H1 (cell line): Measurements from ENCODE around the gene PCDHB16. TPM values are rescaled to one million over a fixed set of nuclear protein-coding genes. Genes with fewer than 3 reads are reported as not detected.

Experiments
- CTCF ChIA-PET: fragments of 300-600 bp; sonication (Branson Sonifier 250); formaldehyde crosslinking; loops from one replicate; lab custom pipeline; 2021; ENCODE audit not compliant: partially characterized antibody; lab: Charles Lee
- POLR2A ChIA-PET: fragments of 300-600 bp; sonication (Branson Sonifier 250); formaldehyde crosslinking; loops from one replicate; lab custom pipeline; 2021; ENCODE audit warnings: inconsistent platforms; ENCODE audit not compliant: partially characterized antibody; lab: Charles Lee
- DNase-seq, 2 experiments: peaks; one replicate each; pipeline versions ENCODE4 v3.0.0 to v3.0.0-alpha.2; 2010 to 2022; ENCODE audit warnings: low spot score in 2 of 2, low read depth in 1 of 2, mixed read lengths in 1 of 2
- FAIRE-seq: peaks from 2 replicates; lab custom pipeline; 2011; peaks lifted over from hg19 to GRCh38; lab: Jason Lieb, UNC
- H2AFZ ChIP-seq: 2 replicates; pipeline ENCODE4 v1.8.1; 2012; ENCODE audit warnings: low read length, inconsistent platforms
- H2AK5ac ChIP-seq: 2 replicates; pipeline ENCODE4 v1.6.1; 2013; ENCODE audit warnings: low read depth, low read length
- H2BK120ac ChIP-seq: replicated peaks from 2 replicates; pipeline ENCODE3; 2013; ENCODE audit warnings: low read depth, low read length, inconsistent platforms
- H2BK12ac ChIP-seq: 2 replicates; pipeline ENCODE4 v1.6.1; 2013; ENCODE audit warnings: low read depth, low read length
- H2BK15ac ChIP-seq: 2 replicates; pipeline ENCODE4 v1.6.1; 2013; ENCODE audit warnings: low read length
- H2BK20ac ChIP-seq: 2 replicates; pipeline ENCODE4 v1.6.1; 2013; ENCODE audit warnings: low read length
- H2BK5ac ChIP-seq: 2 replicates; pipeline ENCODE4 v1.6.1; 2013; ENCODE audit warnings: low read depth, low read length
- H3K14ac ChIP-seq: 2 replicates; pipeline ENCODE4 v1.6.1; 2013; ENCODE audit warnings: inconsistent platforms; ENCODE audit not compliant: insufficient read length
- H3K18ac ChIP-seq: 2 replicates; pipeline ENCODE4 v1.6.1; 2013; ENCODE audit warnings: low read length; ENCODE audit errors: extremely low read depth
- H3K23ac ChIP-seq: 2 replicates; pipeline ENCODE4 v1.6.1; 2013; ENCODE audit warnings: inconsistent platforms; ENCODE audit not compliant: insufficient read length
- H3K23me2 ChIP-seq: 2 replicates; pipeline ENCODE4 v1.6.1; 2013; ENCODE audit warnings: low read depth, low read length
- H3K27ac ChIP-seq: 2 replicates; pipeline ENCODE4 v1.6.1; 2011; ENCODE audit warnings: low read depth, low read length, inconsistent platforms
- H3K27me3 ChIP-seq, 4 experiments: replicated peaks in 1 of 4; 1 replicate in 1 of 4; 2 replicates in 3 of 4; pipeline versions ENCODE4 v1.6.1 to v1.8.1; 2011 to 2013; ENCODE audit warnings: low read length in 3 of 4, mild to moderate bottlenecking in 3 of 4, inconsistent platforms in 2 of 4, mixed read lengths in 2 of 4, moderate library complexity in 1 of 4; ENCODE audit not compliant: control insufficient read depth in 3 of 4, insufficient read depth in 3 of 4; ENCODE audit errors: extremely low read depth in 1 of 4
- H3K36me3 ChIP-seq, 4 experiments: 2 replicates each; pipeline versions ENCODE4 v1.6.1 to v1.8.1; 2011 to 2013; ENCODE audit warnings: mild to moderate bottlenecking in 4 of 4, low read length in 3 of 4, moderate library complexity in 2 of 4, control low read depth in 1 of 4, inconsistent platforms in 1 of 4; ENCODE audit not compliant: insufficient read depth in 4 of 4, control insufficient read depth in 2 of 4
- H3K4ac ChIP-seq: replicated peaks from 2 replicates; pipeline ENCODE3; 2013; ENCODE audit warnings: low read length, low read depth, mixed read lengths, inconsistent platforms; ENCODE audit not compliant: insufficient read length
- H3K4me1 ChIP-seq, 4 experiments: replicated peaks in 1 of 4; 1 replicate in 1 of 4; 2 replicates in 3 of 4; pipeline versions ENCODE4 v1.6.1 to v1.8.1; 2011 to 2013; ENCODE audit warnings: low read length in 3 of 4, inconsistent platforms in 2 of 4, mixed read lengths in 1 of 4; ENCODE audit not compliant: insufficient read depth in 4 of 4, control insufficient read depth in 3 of 4
- H3K4me2 ChIP-seq, 2 experiments: 2 replicates each; pipeline versions ENCODE4 v1.6.1 to v1.8.1; 2011 to 2013; ENCODE audit warnings: low read depth in 2 of 2, low read length in 2 of 2, control low read depth in 1 of 2, inconsistent platforms in 1 of 2, mild to moderate bottlenecking in 1 of 2; ENCODE audit not compliant: insufficient read depth in 1 of 2
- H3K4me3 ChIP-seq, 4 experiments: fragments of 200-600, 300-600 bp in 1 of 4; sonication (generic), shearing (Covaris generic), sonication (Bioruptor Twin) in 1 of 4; 2 replicates each; pipeline versions ENCODE4 v1.5.1 to v1.8.1; 2011 to 2016; ENCODE audit warnings: low read length in 4 of 4, low read depth in 3 of 4, control low read depth in 2 of 4, inconsistent platforms in 2 of 4, mild to moderate bottlenecking in 2 of 4, mixed read lengths in 1 of 4, moderate library complexity in 1 of 4; ENCODE audit not compliant: insufficient read depth in 2 of 4; ENCODE audit errors: extremely low read depth in 1 of 4
- H3K56ac ChIP-seq: replicated peaks from 2 replicates; pipeline ENCODE3; 2013; ENCODE audit warnings: low read depth, mild to moderate bottlenecking, mixed read lengths, low read length, inconsistent platforms; ENCODE audit not compliant: insufficient read length
- H3K79me1 ChIP-seq: 2 replicates; pipeline ENCODE4 v1.6.1; 2013; ENCODE audit warnings: low read depth, low read length, control low read depth
- H3K79me2 ChIP-seq, 2 experiments: 2 replicates each; pipeline versions ENCODE4 v1.6.1 to v1.8.1; 2012 to 2013; ENCODE audit warnings: low read length in 2 of 2, mild to moderate bottlenecking in 2 of 2, inconsistent platforms in 1 of 2; ENCODE audit not compliant: insufficient read depth in 2 of 2, control insufficient read depth in 1 of 2
- H3K9ac ChIP-seq, 4 experiments: replicated peaks in 1 of 4; 1 replicate in 1 of 4; 2 replicates in 3 of 4; pipeline versions ENCODE4 v1.6.1 to v1.8.1; 2011 to 2013; ENCODE audit warnings: low read depth in 3 of 4, low read length in 3 of 4, control low read depth in 2 of 4, mild to moderate bottlenecking in 2 of 4, moderate library complexity in 2 of 4, inconsistent platforms in 1 of 4; ENCODE audit errors: extremely low read depth in 1 of 4
- H3K9me3 ChIP-seq, 2 experiments: 2 replicates each; pipeline versions ENCODE4 v1.6.1 to v1.8.1; 2012 to 2013; ENCODE audit warnings: mild to moderate bottlenecking in 2 of 2, moderate library complexity in 2 of 2, control low read depth in 1 of 2, inconsistent platforms in 1 of 2, low read depth in 1 of 2, low read length in 1 of 2, mixed read lengths in 1 of 2; ENCODE audit not compliant: insufficient read depth in 2 of 2
- H4K20me1 ChIP-seq, 2 experiments: replicated peaks in 1 of 2; 2 replicates each; pipeline versions ENCODE3 to v1.8.1; 2011 to 2013; ENCODE audit warnings: inconsistent platforms in 2 of 2, low read length in 2 of 2, mild to moderate bottlenecking in 1 of 2; ENCODE audit not compliant: insufficient read depth in 2 of 2, control insufficient read depth in 1 of 2
- H4K5ac ChIP-seq: 2 replicates; pipeline ENCODE4 v1.6.1; 2013; ENCODE audit warnings: low read length, low read depth, mixed read lengths, inconsistent platforms; ENCODE audit not compliant: insufficient read length
- H4K8ac ChIP-seq: 2 replicates; pipeline ENCODE4 v1.8.0; 2013; ENCODE audit warnings: mild to moderate bottlenecking, moderate library complexity, low read length, inconsistent platforms; ENCODE audit not compliant: insufficient read depth; ENCODE audit errors: extremely low read depth
- H4K91ac ChIP-seq: replicated peaks from 2 replicates; pipeline ENCODE3; 2013; ENCODE audit warnings: low read length, mixed read lengths, inconsistent platforms; ENCODE audit not compliant: insufficient read length
- RAD21 ChIP-seq, 2 experiments: IDR thresholded peaks in 1 of 2; conservative IDR thresholded peaks in 1 of 2; 2 replicates each; pipeline ENCODE4 v1.6.1; 2011; ENCODE audit warnings: low read depth in 2 of 2, low read length in 2 of 2, improper control_type of control experiment in 1 of 2, inconsistent platforms in 1 of 2, mild to moderate bottlenecking in 1 of 2, moderate library complexity in 1 of 2
- SUZ12 ChIP-seq: fragments of 200-600 bp; sonication (generic); IDR thresholded peaks from 2 replicates; pipeline ENCODE4 v1.6.1; 2012; ENCODE audit warnings: mild to moderate bottlenecking, inconsistent platforms, low read length, moderate library complexity, mixed read lengths
- WGBS, 2 experiments: shearing (Covaris generic) in 1 of 2; methylation state at CpG; one replicate each; pipeline versions ENCODE4 v1.1.6 to v1.1.7; 2013 to 2015; ENCODE audit warnings: low lambda C conversion rate in 2 of 2, mixed read lengths in 2 of 2, inconsistent platforms in 1 of 2, low coverage in 1 of 2, missing lambda C conversion rate in 1 of 2; ENCODE audit not compliant: insufficient replicate concordance in 2 of 2, insufficient coverage in 1 of 2, insufficient read length in 1 of 2; ENCODE audit errors: extremely low coverage in 1 of 2, missing lambda C conversion rate in 1 of 2; 5-methylcytosine and 5-hydroxymethylcytosine counted together
- polyA plus RNA-seq, 7 experiments: library from polyadenylated mRNA; depleted of rRNA in 3 of 7; stranded (reverse) in 5 of 7; unstranded in 2 of 7; fragments of >200 nt in 5 of 7; fragments of 200-250 nt in 2 of 7; gene quantifications; 1 replicate in 5 of 7; 2 replicates in 1 of 7; 4 replicates in 1 of 7; pipeline versions ENCODE4 v1.2.1 to v1.2.3, GENCODE V29; 2011 to 2013; ENCODE audit warnings: missing spikeins in 2 of 7, mixed read lengths in 2 of 7
- total RNA-seq: library from RNA; stranded (reverse); fragmentation: NEBNext Ultra II Directional; extraction: Animal tissue kit (Norgen Biotek cat#: 25700); gene quantifications from 2 replicates; pipeline ENCODE4 v1.2.1, GENCODE V29; 2021

PCDHB16 gene
- total and polyA plus RNA-seq, 2 of the 8 experiments (the other 6 are each of a cell fraction or from before 2014, with no cell fraction given) = 2.2 to 5.2 TPM

GRCh38 chr5:141234109-141234667 lies 52.0 kb downstream of the PCDHB16 start:
- H3K4me3 ChIP-seq = no peak overlapping the region
- no peaks in the 10 kb centered on the region for H3K79me1 ChIP-seq
- no peak for FAIRE-seq

More at GRCh38 chr5:141234109-141234667, 52.0 kb downstream of the PCDHB16 start:
- H3K36me3 ChIP-seq = peaks cover 0 to 6% (median 0%) of the 10 kb centered on the region in 4 experiments; a peak in 1 of 8 replicates
- no peaks in the 10 kb centered on the region for H3K4me1 ChIP-seq
- H4K5ac ChIP-seq = no peak overlapping the region
- H4K91ac ChIP-seq = no peak overlapping the region
- H3K18ac ChIP-seq = no peak overlapping the region
- H3K9ac ChIP-seq = no peak overlapping the region; a peak in 1 of 7 replicates
- peak overlapping the region in 1 of 2 experiments; percentile 12; a peak in 1 of 4 replicates for H3K4me2 ChIP-seq
- H4K20me1 ChIP-seq = no peaks in the 10 kb centered on the region
- H3K23ac ChIP-seq = no peak overlapping the region
- H2BK120ac ChIP-seq = no peak overlapping the region
- H3K23me2 ChIP-seq = no peaks in the 10 kb centered on the region; the same call in 1 of the 2 replicates
- TF ChIP-seq RAD21 (IDR thresholded peaks at IDR 0.05 in 1 of 2, conservative IDR thresholded peaks at IDR 0.05 in 1 of 2; ENCODE audit: low read depth in 2 of 2, low read length in 2 of 2) (peak; percentile 37 to 59), SUZ12 (no peak)
- H3K27ac ChIP-seq = no peak overlapping the region
- no peak overlapping the region for H2BK15ac ChIP-seq
- POLR2A ChIA-PET = interaction anchor here (0.9 kb wide), 2 partner anchors 9 to 11 kb away, joined by 3 read pairs; partner anchors contain the start of gene PCDHB15
- no peak overlapping the region for H3K14ac ChIP-seq
- H2BK12ac ChIP-seq = no peak overlapping the region
- 81% methylated on average over 15 of the region's 15 CpGs; no CpG with 5 or more reads in 1 of the 2 experiments for WGBS, 2 experiments
- H3K79me2 ChIP-seq = no peaks in the 10 kb centered on the region
- H4K8ac ChIP-seq = no peak overlapping the region
- no peak overlapping the region for H3K4ac ChIP-seq
- no peak overlapping the region for H2BK5ac ChIP-seq
- H3K27me3 ChIP-seq = no peaks in the 10 kb centered on the region
- no peak overlapping the region for H3K56ac ChIP-seq
- no peak overlapping the region for H2AK5ac ChIP-seq
- H2BK20ac ChIP-seq = no peak overlapping the region
- no peak for DNase-seq
- H2AFZ ChIP-seq = no peak overlapping the region
- H3K9me3 ChIP-seq = peaks cover 14 to 18% of the 10 kb centered on the region in 2 experiments
- CTCF ChIA-PET = interaction anchor here (0.5 to 3.9 kb wide), 47 partner anchors 8 to 333 kb away, joined by 3 to 43 read pairs (median 4); partner anchors contain the start of genes PCDHB10, PCDHB11, PCDHB13 and PCDHB14
